HG02571 (cell line): Measurements from ENCODE around the gene UBE2E1.

ENCODE experiments used
- ATAC-seq: cut with Tn5 transposase; IDR thresholded peaks from one replicate; pipeline ENCODE4 v1.9.1; 2021; ENCODE audit warnings: mild to moderate bottlenecking, moderate library complexity; ENCODE audit not compliant: unreplicated experiment

Gene UBE2E1

DNA sequence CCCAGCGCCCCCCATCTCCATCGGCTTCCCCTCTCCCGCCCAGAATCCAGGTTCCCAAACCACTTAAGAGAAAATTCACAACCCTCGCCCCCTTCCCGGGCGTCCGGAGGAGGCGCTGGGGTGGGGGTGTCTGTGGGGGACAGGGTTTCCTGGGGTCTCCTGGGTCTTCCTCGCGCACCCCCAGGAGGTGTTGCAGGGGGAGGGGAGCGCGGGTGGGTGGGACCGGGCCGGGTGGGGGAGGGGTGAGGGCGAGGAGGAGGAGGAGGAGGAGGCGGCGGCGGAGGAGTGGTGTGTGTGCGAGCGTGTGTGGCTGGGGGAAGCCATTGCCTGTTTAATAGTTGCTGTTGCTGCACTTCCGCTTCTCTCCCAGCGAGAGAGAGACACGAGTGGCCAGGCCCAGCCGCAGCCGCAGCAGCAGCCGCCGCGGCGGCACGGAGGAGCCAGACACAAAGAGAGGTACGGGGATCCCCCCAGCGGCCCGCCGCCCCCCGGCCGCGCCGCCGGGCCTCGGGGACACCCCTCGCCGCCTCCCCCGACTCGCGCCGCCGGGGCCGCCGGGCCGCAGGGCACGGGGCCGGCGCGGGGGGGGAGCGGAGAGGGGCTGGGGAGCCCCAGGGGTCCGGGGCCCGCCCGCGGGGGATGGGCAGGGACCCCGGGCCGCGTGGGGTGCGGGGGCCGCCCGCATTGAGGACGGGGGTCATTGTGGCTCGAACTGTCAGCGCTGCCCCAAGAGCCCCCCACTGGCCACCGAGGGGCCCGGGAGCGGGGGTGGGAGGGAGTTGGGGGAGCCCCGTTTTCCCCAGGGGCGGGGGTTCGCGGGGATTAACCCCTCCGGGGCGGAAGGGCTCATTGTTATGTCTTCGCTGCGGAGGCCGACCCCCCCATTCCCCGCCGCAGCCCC, at the start of gene UBE2E1:
Gene UBE2E1 (plus strand): TSS at position 323 of the 901 bp plus-strand sequence. CDS start 1,315 bp downstream, outside the sequence.
- ATAC-seq, result peak; percentile 48

DNA sequence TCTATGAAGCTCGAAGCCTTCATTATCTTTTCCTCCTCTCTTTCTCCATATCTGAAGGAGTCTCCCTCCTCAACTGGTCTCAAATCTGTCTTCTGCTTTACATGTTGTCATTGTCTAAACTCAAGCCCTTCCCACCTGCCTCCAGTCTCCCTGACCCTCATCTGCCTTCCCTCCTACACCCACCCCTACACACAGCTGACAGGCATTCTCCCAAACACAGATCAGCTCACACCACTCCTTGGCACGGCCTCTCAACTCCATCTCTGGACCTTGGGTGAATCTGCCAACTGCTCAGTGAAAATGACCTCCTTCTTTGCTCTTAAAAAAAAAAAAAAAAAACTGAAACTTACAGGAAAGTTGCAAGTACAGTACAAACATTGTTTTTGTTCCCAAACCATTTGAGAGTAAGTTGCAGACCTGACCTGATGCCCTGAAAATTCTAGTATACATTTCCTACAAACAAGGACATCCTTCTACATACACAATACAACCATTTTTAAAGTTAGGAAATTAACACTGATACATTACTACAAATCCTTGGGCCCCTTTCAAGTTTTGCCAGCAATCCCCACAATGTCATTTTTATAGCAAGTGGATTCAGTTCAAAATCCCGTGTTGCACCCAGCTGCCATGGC, 49.4 kb upstream of the UBE2E1 start:
- no peak for ATAC-seq

DNA sequence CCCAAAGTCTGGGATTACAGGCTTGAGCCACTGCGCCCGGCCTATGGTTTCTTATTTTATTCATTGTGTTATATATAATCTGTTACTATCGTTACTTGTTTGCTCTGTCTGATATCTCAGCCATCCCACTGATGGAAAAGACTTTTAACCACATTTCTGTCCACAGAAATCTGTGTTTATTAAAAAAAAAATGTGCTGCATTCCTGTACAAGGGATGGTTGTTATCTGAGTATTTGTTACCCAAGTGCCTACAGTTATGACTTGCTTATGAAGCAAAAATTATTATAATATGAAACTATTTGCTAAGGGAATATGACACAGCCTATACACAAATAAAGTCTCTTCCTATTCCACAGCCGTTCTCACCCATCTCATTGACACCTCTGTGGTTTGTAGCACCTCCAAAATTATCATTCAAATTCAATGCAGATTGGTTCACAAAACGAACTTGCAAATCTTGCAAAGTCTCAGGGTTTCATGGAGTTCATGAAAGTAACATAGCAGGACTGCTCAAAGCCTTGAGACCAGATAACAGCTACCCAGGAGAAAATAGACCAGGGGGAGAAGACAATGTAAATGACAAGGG, 47.4 kb upstream of the UBE2E1 start:
- no peak for ATAC-seq

DNA sequence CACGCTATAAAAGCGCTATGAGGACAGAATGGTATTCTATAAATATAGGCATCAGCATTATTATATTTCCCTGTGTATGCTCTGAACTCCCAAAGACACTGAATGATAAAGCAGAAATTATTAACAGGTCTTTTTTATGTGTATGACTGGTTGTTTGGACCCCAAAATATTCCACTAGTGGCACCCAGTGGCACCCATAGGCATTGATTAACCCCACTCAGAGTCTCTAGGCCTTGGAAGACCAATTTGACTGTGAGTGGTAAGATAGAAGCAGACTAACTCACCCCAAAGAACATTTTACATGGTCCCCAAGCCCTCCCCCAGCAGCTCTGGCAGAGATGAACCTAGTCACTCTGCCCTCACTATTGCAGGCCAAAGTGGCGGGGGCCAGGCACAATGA, 45.4 kb upstream of the UBE2E1 start:
- ATAC-seq, result peak; percentile 4

DNA sequence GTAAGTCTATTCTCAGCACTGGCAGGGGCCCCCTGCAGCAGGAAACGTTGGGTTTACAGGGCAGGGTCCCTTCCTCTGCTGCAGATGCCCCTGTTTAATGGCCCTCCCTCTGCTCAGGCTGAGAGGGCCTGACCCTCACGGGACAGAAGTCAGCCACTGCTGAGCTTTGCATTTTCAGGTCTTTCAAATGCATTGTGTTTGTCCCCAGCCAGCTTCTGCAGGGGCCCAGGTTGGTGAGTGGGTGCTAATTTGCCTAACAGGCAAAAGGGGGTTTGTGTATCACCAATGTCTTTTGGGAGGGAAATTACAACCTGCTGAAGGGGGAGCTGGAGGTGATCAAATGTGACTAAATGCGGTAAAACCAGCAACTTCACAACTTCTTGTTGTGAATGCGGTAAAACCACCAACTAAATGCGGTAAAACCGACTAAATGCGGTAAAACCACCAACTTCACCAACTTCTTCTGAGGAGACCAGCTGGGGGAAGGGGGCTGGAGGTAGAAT, 44.8 kb upstream of the UBE2E1 start:
- peak; percentile 51 for ATAC-seq

DNA sequence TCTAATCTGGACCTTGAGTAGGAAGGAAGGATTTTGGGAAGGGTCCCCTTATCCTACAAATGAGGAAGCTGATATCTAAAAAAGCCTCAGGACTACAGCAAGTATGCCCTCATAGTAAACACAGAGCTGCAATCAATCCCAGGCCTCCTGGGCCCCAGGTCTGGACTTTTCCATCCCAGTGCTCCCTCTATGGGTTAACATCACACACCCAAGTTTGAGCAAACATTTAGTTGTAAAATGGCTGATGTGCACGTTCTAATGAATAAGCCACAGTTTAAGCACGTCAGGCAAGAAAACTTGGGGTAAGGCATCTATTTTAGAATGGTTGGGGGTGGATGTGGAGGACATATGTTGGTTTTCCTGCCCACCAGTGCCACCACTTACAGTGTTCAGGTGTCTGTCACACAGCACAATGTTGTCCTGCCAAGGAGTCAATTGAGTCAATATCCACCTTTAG, 44.3 kb upstream of the UBE2E1 start:
- peak; percentile 36 for ATAC-seq

DNA sequence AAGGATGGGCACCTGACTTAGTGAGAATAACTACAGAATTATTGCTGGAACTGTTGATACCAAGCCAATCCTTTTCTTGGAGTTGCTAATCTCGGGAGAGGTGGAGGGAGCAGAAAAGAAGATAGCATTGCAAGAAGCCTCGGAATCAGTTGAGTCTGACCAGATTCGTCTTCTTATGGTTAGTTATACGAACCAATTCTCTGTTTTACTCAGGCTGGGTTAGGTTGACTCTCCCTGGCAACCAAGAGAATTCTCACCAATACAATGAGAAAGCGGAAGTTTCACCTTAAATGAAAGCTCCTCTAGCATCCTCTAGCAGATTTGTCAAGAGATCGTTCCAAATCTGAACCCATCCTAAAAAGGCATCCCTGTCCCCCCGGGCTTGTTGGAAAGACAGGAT, 43.5 kb upstream of the UBE2E1 start:
- ATAC-seq, result peak; percentile 78

DNA sequence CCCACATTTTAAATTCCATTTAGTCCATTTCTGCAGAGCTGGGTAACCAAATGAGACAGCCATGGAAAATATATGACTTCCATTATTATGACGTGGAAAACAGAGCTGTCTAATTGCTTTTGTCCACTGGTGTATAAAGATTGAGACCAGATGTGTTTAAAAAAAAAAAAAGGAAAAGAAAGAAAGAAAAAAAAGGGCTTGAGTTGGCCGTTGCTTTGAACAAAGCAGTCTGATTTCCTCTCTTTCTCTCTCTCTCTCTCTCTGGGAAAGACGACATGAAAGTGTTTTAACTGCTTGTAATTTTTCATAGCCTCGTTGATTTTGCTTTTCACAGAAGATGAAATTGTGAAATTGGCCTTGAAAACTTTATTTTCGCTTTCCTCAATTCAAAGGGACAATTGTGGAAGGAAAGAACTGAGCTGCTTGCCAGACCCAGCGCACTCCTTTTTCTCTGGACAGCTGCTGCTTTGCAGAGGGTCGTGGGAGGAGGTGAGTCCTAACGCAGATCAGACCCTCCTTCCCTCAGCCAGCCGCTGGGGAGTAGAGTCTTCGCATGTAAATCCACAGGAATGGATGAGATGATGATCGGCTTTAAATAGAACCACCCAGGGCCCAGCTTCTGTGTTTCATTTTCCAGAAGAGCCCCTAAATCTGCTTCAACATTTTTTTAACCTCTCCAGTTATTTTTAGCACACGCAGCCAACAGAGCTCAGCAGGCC, 42.8 kb upstream of the UBE2E1 start:
- no peak for ATAC-seq

DNA sequence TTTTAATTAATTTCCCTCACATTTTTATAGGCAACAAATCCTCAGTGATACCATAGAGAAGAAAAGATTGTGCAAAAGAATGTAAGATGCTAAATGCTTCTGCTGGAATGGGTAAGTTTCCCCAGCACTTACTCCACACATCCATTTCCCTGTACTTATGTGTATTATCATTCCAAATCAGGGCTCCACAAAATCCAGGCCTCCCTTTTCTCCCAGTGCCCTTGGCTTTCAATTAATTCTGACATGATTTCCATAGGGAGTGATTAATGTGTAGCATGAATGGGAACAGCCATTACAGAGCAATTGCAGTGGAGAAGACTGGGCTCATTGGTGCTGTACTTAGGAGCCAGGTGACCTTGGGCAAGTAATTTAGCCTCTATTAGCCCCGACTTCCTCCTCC, 41.3 kb upstream of the UBE2E1 start:
- ATAC-seq, result no peak

DNA sequence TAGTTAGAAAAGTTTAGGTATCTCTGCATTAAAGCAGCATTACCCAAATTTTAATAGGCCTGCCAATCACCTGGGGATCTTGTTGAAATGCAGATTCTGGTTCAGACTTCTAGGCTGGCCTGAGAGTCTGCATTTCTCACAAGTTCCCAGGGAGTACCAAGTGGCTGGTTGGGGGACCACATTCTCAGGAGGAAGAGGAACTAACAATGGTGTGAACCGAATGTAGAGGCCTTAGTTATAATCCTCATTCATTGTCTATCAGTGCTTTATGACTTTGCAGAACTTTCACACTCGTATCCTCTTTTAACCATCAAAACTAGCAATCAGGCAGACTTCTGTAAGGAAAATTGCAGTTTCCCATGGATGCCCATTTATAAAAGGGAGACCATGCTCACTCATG, 38.2 kb upstream of the UBE2E1 start:
- no peak for ATAC-seq

DNA sequence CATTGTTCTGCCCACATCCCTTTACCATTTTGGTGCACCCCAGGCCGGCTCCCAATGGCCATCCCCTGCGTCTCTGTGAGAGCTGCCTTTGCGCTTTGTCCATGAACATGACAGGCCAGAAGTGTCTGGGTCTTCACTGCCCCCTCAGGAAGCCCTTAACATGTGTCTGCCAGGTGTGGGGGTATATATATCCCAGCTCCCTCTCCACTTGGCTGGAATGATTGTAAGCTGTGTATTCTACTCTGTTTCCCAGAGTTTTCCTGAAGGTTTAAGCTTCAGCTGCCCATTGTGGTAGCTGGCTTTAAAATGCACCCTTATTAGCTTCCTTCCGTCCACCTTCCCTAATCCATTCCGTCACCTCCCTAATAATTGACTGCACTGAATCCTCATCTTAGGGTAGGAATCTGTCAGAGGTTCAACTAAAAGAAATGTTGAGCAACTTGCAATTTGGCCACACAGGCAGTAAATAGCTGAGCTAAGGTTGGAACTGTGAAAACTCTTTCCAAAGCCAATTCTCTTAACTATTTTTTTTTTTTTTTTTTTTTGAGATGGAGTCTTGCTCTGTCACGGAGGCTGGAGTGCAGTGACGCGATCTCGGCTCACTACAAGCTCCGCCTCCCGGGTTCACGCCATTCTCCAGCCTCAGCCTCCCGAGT, 30.4 kb upstream of the UBE2E1 start:
- ATAC-seq, result no peak

DNA sequence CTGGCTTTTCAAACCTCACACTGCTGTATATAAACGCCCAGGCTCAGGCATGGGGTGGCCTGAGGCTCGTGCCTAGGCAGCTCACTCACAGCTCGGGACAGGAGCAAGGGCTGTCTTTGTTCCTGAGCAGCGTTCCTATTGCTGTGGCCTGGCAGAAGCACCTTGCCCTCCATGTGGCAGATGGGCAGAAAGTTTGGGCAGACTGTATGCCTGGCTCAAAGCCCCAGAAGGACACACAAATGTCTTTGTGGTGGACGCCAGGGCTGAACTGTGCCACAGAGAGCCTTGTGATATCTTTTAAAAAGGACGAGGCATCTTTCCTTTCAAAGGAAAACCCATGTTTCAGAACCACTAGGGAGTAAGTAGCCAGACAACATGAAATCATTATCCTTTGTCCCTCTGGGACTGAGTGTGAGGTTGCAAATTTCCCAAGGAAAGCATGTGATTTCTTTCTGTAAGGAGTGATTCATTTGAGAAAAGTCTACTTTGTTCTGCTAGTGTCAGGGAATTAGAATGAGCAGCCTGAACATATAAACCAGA, 29.3 kb upstream of the UBE2E1 start:
- ATAC-seq, result no peak

DNA sequence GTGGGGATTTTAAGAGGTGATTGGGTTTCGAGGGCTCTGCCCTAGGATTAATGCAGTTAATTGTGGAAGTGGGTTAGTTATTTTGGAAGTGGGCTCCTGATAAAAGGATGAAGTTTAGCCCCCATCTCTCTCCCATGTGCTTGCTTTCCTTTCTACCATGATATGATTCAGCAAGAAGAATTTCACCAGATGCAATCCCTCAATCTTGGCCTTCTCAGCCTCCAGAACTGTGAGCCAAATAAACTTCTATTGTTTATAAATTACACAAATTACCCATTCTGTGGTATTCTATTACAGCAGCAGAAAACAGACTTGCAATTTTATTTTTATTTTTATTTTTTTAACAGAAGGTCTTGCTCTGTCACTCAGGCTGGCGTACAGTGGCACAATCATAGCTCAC, 27.3 kb upstream of the UBE2E1 start:
- ATAC-seq, result no peak

DNA sequence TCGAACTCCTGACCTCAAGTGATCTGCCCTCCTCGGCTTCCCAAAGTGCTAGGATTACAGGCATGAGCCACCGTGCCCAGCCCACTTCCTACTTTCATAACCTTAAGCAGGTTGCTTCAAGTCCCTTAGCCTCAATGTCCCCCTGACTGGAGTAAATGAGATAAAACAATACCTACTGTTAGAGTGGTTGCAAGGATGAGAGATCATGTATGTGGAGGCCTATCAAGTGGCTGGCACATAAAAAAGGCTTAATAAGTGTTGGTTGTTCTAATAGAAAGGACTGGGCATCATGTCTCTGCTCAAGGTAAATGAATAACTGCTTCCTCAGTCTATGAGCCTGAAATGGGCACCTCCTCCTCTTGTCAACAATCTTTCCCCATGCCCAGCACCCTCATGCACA, 25.9 kb upstream of the UBE2E1 start:
- no peak for ATAC-seq

DNA sequence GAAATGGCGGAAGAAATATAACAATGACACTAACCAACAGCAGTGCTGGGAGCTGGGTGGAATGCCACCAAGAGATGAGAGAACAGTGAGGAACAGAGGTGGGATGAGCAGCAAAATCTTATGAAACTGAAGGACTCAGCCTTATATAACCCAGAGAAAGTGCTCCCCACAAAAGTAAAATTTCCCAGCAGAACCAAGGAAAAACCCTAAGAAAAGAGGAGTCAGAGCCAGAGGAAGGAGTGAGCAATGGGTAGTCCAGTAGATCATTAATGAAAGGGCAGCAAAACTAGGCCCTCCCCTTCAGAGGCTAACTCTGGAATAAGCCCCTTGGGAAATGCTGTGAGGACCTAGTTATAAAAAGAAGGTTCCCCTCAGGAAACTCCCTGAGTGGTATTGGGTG, 24.7 kb upstream of the UBE2E1 start:
- no peak for ATAC-seq

DNA sequence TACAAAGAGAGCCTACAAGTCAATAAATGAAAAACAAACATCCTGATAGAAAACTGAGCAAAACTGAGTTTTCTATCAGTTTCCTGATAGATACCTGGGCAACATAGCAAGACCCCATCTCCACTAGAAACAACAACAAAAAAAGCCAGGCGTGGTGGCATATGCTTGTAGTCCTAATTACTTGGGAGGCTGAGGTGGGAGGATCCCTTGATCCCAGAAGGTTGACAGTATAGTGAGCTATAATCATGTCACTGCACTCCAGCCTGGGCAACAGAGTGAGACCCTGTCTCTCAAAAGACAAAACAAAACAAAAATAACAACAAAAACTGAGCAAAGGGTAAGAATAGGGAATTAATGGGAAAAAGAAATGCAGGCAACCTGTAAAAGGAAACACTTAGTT, 23.9 kb upstream of the UBE2E1 start:
- no peak for ATAC-seq

DNA sequence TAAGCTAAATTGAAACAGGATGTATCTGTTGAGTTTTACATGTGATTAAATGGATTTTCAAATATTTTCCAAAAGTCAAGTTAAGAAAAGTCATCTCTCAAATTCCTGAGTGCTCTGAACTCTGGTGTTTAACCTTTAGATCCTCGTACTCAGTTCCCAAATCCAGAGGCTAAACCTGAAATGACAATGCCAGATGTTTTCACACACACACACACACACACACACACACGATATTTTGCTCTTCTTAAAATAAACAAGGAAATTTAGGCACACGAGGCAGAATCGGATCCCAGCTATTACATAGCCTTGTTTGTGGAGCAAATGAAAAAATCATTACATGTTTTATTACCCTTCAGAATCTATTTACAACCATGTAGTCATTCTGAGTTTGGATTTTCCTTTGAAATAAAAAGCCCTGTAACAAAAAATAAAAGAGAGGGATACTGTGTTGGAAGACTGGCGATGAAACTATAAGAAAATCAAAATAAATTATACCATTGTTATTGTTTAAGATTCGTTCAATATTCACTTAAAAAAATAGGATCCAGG, 20.6 kb upstream of the UBE2E1 start:
- ATAC-seq, result no peak

DNA sequence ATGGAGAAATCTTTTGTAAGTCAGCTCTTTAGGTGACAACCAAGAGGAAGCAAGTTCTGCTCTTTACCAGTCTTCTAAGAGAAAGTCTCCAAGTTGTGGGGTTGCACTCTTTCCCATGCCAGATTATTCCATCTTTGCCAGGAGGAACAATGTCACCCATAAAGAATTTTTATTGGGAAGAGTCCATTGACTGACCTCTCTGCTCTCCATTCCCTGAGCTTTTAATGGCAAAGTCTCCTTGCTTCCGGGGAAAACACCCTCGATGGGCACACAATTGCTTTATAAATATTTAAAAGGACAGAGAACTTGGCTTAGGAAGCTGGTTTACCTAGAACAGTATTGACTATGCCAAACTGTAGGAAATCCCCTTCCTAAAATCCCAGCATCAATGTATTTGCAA, 19.9 kb upstream of the UBE2E1 start:
- ATAC-seq, result no peak

DNA sequence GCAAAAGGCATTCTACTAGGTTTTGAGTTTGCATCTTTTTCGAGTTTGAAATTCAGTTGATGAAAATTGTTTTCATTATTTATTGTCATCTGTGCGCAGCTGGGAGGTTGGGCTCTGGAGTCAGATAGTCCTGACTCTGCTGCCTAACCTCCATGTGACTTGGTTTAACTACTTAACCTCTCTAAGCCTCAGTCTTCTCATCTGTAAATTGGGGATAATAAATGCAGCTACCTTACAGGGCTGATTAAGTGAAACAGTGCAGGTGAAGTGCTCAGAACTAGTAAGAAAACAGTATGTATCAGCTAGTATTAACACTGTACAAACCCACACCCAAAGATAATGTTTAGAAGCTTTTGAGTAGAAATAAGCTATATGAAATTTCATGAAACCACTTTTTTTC, 14.1 kb upstream of the UBE2E1 start:
- ATAC-seq, result no peak

DNA sequence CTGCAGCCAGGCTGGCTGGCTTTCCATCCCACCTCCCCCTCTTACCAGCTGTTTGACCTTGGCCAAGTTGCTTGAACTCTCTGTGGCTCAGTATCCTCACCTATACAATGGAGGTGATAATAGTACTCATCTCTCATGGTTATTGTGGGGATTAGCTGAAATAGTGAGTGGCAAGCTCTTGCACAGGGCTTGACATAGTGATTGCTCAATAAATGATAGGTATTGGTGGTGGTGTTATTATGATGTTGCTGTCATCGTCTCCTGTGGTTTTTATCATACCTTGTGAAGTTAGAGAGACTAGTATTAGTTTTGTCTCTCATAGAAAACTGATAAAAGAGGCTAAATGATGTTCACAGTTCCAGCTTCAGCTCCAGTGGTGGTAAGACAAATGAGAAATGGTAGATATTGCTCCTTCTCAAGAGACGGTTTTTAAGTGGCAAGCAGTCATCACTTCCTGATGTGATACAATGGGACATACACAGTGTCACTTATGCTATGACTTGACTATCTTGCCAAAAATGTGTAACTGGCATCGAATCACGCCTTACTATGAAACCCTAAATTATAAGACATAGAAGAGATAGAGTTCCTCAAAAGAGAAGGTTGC, 12.1 kb upstream of the UBE2E1 start:
- no peak for ATAC-seq
